Activated CD4-positive, alpha-beta T cell treated with anti-CD3 and anti-CD28 coated beads for 24 hours (primary cell): ENCODE data around the gene GBP2.

ENCODE experiments used
- DNase-seq, 2 donors: peaks; one replicate each; pipeline ENCODE4 v3.0.0-alpha.2; 2020; ENCODE audit warnings: low read depth in 2 of 2

Gene GBP2

DNA sequence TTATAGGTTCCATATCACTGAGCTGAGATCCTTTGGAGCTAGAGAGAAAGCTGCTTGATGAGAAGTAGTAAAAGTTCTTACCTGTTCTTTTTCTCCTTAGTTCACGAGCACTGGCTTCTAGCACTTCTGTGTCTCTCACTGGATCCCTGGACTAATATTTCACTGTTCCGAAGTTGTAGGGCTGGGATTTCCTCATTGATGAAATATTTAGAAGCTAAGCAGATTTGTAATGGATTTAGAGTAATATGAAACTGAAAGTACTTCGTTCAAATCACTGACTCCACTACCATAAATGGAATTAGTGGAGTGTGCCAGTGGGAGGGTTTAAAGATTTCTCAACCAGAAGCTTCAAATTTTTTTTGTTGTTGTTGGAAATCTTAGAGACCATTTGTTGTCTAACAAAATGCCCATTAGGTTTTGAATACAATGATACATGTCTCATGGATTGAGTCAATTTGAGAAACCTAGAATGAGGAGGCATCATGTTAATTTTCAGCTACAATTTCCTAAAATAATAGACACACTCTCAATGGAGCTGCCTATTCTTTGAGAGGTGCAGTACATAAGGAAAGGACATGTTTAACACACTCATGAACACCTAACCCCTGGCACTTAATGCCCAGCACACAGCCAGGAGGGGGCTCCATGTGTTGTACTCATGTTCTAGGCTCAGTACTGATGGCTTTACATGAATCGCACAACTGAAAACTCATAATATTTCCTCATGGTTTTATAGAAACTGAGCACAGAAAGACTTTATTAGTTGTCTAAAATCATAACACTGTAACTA lies 60.6 kb downstream of the GBP2 start, which contains the start of gene GBP1:
Gene GBP1, minus strand, starts transcription at position 130 of the 790 bp plus-strand sequence. CDS start 1,974 bp downstream, outside the sequence.
- no peak for DNase-seq

DNA sequence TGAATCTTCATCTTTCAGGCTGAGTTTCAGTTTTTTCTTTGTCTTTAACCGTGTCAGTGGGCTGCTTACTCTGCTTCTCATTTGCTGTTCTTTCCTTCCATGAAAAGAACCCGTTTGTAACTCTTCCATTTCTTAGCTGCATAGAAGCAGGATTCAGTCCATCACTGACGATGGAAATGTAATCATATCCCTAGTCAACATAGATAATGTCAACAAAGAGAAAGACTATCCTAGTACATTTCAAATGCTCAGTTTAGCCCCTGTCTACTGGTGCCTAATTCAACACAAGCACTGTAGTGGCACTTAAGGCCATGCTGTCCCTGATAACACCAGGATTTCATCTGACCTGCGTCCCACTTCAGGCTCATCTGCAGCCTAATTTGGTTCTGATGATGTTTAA lies 61.3 kb downstream of the GBP2 start:
- DNase-seq: no peak

DNA sequence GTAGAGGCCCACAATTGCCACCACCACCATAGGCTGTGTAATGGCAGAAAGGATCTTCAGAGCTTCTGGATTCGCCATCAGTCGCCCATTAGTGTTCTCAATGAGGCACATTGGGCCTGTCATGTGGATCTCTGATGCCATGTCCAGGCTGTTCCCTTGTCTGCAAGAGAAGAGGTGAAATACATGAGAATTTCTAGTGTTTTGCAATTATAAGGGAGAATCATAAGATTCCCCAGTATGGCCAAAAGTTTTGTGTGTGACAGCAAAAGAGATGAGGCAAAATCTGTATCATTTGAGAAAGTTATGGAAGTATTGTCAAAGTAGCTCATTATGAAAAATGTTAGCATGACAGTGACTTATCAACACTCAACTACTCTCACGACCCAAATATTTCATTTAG lies 62.8 kb downstream of the GBP2 start:
- no peak for DNase-seq

DNA sequence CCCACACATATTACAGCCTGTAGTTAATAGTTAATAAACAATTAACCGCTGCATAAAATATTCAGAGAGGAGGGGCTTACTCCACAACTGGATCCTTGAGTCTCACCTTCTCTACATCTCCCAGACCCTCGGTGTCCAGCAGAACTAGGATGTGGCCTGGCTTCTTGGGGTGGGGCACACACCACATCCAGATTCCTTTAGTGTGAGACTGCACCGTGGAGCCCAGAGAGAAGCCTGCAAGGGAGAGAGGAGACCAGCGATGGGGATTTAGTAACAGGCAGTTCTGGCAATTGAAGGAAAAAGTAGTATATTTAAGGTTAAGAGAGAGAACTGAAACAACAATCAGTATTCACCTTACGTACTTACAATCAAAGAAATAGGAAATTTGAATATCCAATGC lies 65.8 kb downstream of the GBP2 start:
- DNase-seq: no peak
